Type B pancreatic cell (in vitro differentiated cells): ENCODE measurements around the gene FYTTD1. TPM values are rescaled to one million over a fixed set of nuclear protein-coding genes. Genes with fewer than 3 reads are reported as not detected.

Source experiments
- DNase-seq: peaks from one replicate; pipeline ENCODE4 v3.0.0; 2021; ENCODE audit warnings: mixed read lengths; ENCODE audit not compliant: unreplicated experiment; ENCODE audit errors: extremely low spot score
- H3K27ac Mint-ChIP-seq: 2 replicates; pipeline ENCODE4 v1.8.0; 2021; ENCODE audit warnings: mild to moderate bottlenecking, mixed read lengths
- H3K27me3 Mint-ChIP-seq: 2 replicates; pipeline ENCODE4 v1.8.0; 2021; ENCODE audit warnings: mixed read lengths
- H3K36me3 Mint-ChIP-seq: 2 replicates; pipeline ENCODE4 v1.8.0; 2021; ENCODE audit warnings: mixed read lengths
- H3K4me1 Mint-ChIP-seq: one replicate; pipeline ENCODE4 v1.8.0; 2021; ENCODE audit warnings: mixed read lengths; ENCODE audit not compliant: unreplicated experiment
- H3K4me3 Mint-ChIP-seq: 2 replicates; pipeline ENCODE4 v1.8.0; 2021; ENCODE audit warnings: mild to moderate bottlenecking, mixed read lengths
- H3K9me3 Mint-ChIP-seq: 2 replicates; pipeline ENCODE4 v1.8.0; 2021; ENCODE audit warnings: mixed read lengths
- total RNA-seq: library from RNA; stranded (reverse); gene quantifications from 2 replicates; pipeline ENCODE4 v1.2.1, GENCODE V29; 2021; ENCODE audit warnings: low replicate concordance
- TF ChIP-seq, protein P1 (sequence below): fragments of 200-600 bp; sonication (generic); conservative IDR thresholded peaks from 2 replicates; pipeline ENCODE4 v1.5.0; 2021; ENCODE audit warnings: antibody characterized with exemption, mild to moderate bottlenecking

Gene FYTTD1
- total RNA-seq, 1 donor from 2014 or later: 58.8 TPM

DNA sequence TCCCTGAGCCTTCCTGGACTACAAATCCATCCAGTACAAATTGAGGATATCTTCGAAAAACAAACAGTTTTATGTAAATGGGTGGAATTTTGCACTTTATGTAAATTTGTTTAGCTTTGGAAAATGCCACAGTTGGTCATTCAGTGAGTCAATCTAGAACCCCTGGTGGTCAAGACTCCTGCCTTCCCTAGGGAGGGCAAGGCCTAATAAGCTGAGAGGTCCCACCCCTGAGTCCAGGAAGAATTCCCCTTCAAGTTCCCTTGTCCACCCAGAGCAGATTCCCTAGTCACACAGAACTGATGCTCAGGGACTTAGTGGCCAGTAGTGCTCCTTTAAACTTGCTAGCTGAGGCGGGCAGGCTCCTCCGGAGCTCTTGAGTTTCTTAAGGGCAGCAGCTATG lies 6.9 kb upstream of the FYTTD1 start:
- no peaks in the 10 kb centered on the region for H3K36me3 Mint-ChIP-seq
- no peak overlapping the region for H3K27ac Mint-ChIP-seq
- H3K4me3 Mint-ChIP-seq: no peak overlapping the region
- no peaks in the 10 kb centered on the region for H3K27me3 Mint-ChIP-seq
- no peaks in the 10 kb centered on the region for H3K4me1 Mint-ChIP-seq
- TF ChIP-seq, protein P1, sequence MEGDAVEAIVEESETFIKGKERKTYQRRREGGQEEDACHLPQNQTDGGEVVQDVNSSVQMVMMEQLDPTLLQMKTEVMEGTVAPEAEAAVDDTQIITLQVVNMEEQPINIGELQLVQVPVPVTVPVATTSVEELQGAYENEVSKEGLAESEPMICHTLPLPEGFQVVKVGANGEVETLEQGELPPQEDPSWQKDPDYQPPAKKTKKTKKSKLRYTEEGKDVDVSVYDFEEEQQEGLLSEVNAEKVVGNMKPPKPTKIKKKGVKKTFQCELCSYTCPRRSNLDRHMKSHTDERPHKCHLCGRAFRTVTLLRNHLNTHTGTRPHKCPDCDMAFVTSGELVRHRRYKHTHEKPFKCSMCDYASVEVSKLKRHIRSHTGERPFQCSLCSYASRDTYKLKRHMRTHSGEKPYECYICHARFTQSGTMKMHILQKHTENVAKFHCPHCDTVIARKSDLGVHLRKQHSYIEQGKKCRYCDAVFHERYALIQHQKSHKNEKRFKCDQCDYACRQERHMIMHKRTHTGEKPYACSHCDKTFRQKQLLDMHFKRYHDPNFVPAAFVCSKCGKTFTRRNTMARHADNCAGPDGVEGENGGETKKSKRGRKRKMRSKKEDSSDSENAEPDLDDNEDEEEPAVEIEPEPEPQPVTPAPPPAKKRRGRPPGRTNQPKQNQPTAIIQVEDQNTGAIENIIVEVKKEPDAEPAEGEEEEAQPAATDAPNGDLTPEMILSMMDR: no peak
- no peak for DNase-seq
- no peaks in the 10 kb centered on the region for H3K9me3 Mint-ChIP-seq

DNA sequence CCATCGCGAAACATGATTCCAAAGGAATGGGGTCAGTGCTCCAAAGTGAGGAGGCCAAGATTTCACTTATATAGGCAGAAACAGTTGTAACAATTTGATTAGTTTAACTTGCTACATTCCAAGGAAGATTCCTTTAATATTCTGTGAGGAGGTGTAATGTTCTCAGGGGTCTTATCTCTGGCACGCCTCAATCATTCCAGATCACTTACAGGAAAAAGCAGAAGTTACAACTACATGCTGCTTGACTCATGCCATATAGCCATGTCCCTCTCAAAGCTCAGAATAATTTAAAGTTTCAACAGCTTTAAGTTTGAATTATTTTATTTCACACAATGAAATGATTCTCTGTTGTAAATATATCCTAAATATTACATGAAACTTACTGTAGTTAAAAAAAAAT lies 3.5 kb upstream of the FYTTD1 start:
- DNase-seq: no peak
- Mint-ChIP-seq H3K4me1 (peaks cover 8% of the 10 kb centered on the region), H3K9me3 (no peaks in the 10 kb centered on the region), H3K4me3 (no peak overlapping the region), H3K27ac (no peak overlapping the region), H3K36me3 (no peaks in the 10 kb centered on the region), H3K27me3 (no peaks in the 10 kb centered on the region)
- TF ChIP-seq, protein P1: no peak

DNA sequence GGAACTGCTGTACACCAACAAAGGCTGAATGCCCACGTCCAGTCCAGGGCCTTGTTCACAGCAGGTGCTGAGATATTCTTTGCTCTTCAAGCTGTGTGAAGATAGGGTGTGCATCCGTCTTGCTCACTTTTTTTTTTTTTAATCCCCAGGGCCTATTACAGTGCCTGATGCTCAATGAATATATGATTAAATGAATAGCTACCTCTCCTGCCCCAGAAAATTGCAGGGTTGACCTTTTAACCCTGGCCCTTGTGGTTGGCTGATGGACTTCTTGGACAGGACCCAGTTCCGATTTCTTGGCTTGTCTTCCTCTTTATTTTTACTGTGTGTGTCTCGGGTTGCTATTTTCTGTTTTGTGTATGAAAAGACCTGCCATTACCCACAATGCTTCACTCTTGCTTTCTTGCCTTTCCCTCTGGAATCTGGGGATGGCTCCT lies 2.9 kb upstream of the FYTTD1 start:
- Mint-ChIP-seq H3K9me3 (no peaks in the 10 kb centered on the region), H3K4me1 (peaks cover 10% of the 10 kb centered on the region), H3K27ac (no peak overlapping the region), H3K36me3 (no peaks in the 10 kb centered on the region), H3K27me3 (no peaks in the 10 kb centered on the region), H3K4me3 (no peak overlapping the region)
- TF ChIP-seq, protein P1: no peak
- no peak for DNase-seq

DNA sequence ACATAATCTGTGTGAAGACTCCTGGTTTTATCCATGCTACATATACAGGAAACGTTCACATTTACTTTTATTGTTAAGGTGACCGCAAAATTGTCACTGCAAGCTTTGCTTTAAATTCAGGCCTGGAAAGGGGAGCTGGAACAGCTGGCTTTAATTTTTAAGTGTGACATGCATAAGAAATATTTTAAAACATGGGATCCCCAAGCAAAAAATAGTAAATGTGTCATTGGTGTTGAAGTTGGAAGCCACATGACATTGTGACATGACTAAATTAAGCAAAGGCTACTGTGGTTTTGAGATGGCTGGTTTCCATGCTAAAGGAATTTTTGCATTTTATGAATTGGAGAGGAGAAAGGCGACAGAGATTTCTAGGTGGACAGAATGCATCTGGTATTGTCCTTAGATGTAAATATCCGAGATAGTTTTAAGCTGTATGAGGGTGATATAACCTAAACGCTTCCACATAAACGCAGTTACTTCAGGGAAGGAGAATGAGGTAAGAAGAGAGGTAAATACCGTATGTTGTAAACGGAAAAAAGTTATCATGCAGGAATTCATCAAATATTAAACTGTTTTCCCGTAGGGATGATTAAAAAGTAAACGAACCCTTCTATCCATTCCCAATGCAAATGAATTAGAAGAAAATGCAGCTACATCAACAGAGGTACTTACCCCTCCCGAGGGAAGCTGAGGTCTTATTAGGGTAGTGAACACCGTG lies 927 bp upstream of the FYTTD1 start:
- Mint-ChIP-seq H3K27ac (peak overlapping the region; percentile 95), H3K27me3 (no peaks in the 10 kb centered on the region)
- TF ChIP-seq, protein P1: no peak

DNA sequence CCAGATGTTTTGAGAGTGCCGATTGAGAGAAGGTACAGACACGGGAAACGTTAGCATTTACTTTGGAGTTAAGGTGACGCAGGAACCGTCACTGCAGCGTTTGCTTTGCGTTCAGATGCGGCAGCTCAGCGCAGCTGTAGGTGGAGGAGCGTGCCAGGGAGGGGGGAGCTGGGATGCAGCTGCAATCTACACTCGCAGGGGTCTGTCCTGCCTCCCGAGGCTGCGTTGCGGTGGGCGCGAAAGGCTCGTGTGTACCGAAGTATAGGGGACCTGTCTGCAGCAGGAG lies 425 bp upstream of the FYTTD1 start:
- Mint-ChIP-seq H3K27me3 (no peaks in the 10 kb centered on the region), H3K4me3 (peak overlapping the region; percentile 95), H3K4me1 (peaks cover 22% of the 10 kb centered on the region), H3K27ac (peak overlapping the region; percentile 95), H3K36me3 (no peaks in the 10 kb centered on the region), H3K9me3 (no peaks in the 10 kb centered on the region)
- TF ChIP-seq, protein P1: no peak
- DNase-seq: peak; percentile 72

More for the DNA sequence above, 927 bp upstream of the FYTTD1 start:
- Mint-ChIP-seq H3K9me3 (no peaks in the 10 kb centered on the region), H3K4me3 (peak overlapping the region; percentile 95), H3K4me1 (peaks cover 19% of the 10 kb centered on the region), H3K36me3 (no peaks in the 10 kb centered on the region)
- DNase-seq: no peak
